GM21576 (cell line): ENCODE measurements around the gene CLIP2.
"Not testable (repeated sequence)": the region's sequence is repeated elsewhere in the genome, so short reads cannot be mapped to it uniquely, and the experiment has no call there.

ENCODE experiments used
- ATAC-seq: cut with Tn5 transposase; IDR thresholded peaks from one replicate; pipeline ENCODE4 v1.9.1; 2021; ENCODE audit warnings: mild to moderate bottlenecking, moderate library complexity; ENCODE audit not compliant: unreplicated experiment

The CLIP2 gene

DNA sequence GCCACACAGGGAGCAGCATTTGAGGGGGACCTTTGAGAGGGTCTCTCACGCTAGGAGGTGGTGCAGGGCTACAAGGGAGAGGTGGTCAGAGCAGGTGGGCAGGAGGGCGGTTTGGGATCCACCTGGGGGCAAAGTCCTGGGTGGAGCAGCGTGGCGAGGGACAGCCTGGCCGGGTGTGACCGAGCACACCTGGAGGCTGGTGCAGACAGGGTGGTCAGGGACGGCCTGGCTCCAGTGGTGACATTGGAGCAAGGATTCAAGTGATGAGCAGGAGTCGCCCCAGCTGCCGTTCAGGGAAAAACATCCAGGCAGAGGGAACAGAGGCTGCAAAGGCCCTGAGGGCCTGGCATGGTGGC is 36.0 kb downstream of the CLIP2 start:
- ATAC-seq, result no peak

DNA sequence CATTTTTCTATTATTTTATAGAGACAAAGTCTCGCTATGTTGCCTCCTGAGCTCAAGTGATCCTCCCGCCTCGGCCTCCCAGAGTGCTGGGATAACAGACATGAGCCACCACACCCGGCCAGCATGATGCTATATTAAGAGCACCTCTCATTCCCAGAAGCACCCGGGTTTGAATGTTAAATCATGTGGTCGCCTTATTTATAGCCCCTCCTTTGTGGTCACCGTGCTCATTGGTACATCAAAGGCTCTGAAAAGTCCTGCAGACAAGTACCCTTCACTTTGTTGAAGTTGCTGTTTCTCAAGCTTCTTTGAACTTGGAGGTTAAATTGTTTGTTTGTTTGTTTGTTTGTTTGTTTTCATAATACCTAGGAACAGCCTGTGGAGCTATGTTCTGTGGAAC is 40.0 kb downstream of the CLIP2 start:
- no peak for ATAC-seq

DNA sequence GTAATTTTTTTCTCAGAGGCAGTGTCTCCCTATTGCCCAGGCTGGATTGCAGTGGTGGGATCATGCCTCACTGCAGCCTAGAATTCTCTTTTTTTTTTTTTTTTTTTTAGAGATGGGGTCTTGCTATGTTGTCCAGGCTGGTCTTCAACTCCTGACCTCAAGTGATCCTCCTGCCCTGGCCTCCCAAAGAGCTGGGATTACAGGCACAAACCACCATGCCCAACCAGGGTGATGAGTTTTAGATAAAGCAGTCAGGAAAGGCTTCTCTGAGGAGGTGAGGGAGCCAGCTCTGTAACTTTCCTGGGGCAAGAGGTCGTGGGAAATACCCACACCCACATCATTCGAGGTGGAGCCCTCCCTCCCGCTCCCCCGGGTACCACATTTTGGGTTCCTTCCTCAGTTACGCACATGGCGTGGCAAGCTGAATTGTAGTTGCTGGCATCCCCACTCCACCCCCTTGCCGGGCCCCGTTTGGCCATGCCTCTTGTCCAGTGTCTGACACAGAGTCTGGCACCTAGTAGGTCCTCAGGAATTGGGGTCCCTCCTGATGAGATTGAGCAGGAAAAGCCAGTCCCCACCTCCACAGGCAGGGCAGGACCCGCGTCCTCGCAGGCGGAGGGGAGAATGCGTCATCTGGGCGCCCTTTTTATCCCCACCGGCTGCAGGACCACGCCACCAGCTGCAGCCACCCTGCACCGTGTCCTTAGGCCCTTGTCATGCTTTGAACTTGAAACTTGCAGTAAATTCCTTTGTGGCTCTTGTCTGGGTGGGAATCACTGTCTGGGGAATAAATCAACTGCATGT is 43.4 kb downstream of the CLIP2 start:
- no peak for ATAC-seq

DNA sequence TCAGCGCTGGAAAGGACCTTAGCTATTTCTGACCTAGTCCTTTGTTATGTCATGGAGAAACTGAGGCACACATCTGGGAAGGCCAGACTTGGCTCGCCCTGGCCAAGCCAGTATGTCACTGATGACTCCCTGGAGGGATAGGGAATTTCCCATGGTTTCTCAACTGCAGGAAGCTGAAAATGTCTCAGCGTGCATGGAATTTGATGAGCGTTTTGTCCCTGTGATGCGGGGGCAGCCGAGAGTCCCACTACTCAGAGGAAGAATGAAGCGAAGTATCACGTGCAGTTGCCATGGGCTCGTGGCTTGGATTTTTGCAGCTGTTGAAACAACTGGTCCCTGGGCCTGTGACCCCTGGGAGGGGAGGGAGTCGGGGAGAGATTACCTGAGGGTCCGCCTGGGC is 44.8 kb downstream of the CLIP2 start:
- no peak for ATAC-seq

DNA sequence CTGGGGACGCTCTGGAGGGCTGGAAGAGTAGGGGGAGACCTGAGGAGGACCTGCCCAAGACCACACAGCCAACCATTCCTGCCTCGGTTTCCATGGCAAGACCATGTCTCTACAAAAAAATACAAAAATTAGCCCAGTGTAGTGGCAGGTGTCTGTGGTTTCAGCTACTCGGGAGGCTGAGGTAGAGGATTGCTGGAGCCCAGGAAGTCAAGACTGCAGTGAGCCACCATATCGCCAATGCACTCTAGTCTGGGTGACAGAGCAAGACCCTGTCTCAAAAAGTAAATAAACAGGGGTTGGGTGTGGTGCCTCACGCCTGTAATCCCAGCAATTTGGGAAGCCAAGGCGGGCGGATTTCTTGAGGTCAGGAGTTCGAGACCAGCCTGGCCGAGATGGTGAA is 48.7 kb downstream of the CLIP2 start:
- ATAC-seq, result no peak

DNA sequence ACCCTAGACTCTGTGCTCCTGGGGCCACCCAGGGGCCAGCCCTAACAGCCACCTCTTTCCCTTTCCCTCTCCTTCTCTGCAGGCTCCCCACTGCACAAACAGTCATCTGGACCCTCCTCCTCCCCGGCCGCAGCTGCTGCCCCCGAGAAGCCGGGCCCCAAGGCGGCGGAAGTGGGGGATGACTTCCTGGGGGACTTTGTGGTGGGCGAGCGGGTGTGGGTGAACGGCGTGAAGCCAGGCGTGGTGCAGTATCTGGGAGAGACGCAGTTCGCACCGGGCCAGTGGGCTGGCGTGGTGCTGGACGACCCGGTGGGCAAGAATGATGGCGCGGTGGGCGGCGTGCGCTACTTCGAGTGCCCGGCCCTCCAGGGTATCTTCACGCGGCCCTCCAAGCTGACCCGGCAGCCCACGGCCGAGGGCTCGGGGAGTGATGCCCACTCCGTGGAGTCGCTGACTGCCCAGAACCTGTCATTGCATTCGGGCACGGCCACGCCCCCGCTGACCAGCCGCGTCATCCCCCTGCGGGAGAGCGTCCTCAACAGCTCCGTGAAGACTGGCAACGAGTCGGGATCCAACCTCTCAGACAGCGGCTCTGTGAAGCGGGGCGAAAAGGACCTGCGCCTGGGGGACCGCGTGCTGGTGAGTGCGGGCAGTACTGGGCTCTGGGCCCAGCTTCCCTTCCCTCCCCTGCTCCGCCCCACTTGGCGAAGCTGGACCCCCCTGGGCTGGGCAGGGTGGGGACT is 49.3 kb downstream of the CLIP2 start:
- no peak for ATAC-seq

DNA sequence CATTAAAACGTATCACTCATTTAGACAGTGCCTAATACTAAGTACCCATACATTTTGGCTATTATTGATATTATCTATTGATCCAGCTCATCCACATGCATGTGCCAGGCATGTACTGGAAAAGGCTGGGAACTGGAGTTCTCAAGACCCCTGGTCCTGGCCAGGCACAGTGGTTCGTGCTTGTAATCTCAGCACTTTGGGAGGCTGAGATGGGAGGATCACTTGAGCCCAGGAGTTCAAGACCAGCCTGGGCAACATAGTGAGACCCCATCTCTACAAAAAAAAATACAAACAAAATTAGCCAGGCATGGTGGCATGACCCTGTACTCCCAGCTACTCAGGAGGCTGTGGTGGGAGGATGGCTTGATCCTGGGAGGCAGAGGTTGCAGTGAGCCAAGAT is 50.4 kb downstream of the CLIP2 start:
- not testable (repeated sequence) for ATAC-seq

DNA sequence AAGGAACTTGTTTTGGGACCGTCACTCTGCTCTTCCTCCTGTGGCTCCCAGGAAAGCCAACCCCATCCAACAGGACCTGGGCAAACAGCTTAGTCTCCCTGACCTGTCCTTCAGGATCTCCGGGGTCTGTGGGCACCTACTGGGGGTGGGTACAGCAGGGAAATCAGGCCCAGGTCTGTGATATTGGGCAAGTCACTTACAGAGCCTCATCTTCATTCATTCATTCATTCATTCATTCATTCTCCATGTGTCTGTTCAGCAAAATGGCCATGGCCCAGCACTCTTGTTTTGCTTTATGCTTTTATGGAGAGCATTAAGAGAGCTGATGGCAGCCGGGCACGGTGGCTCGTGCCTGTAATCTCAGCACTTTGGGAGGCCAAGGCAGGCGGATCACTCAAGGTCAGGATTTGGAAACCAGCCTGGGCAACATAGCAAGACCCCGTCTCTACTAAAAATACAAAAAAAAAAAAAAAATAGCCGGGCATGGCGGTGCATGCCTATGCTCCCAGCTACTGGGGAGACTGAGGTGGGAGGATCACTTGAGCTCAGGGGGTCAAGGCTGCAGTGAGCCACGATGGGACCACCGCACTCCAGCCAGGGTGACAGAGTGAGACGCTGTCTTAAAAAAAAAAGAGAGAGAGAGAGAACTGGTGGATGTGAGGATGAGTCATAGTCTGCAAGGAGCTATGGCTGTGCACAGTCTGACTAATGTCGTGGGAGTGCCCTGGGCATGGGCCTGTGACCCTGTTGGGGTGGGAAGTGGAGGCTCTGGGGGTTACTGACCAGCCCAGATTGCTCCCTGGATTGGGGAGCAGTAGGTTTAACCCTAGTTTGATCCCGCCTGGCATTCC is 54.3 kb downstream of the CLIP2 start:
- no peak for ATAC-seq

DNA sequence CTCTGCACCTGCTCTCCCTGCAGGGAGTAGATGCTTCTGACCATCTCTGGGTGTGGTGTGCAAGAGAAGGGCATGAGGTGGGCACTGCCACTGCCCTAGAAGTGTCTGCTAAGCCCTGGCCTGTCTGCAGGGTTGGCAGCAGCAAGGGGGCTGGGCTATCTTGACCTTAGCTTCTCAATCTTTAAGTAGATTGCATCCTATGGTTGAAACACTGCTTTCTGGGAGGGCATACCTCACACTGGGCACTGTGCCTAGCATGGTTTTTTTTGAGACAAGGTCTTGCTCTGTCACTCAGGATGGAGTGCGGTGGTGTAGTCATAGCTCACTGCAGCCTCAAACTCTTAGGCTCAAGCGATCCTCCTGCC is 54.9 kb downstream of the CLIP2 start:
- ATAC-seq, result no peak

DNA sequence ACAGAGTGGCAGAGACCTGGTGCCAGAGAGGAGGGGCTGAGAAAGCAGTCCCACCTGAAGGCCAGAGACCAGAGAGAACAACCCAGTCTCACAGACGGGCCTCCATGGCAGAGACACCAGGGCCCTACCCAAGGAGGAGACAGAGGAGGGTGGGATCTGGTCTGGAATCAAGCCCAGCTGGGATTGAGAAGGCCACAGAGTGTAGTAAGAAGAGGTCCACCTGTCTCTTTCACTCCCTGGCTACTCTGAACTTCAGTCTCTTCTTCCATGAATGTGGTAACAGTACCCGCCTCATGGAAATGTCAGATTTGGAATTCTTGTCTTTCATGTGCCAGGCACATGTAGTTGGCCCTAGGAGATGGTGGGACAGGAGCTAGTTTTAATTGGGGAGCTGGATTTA is 55.6 kb downstream of the CLIP2 start:
- no peak for ATAC-seq

DNA sequence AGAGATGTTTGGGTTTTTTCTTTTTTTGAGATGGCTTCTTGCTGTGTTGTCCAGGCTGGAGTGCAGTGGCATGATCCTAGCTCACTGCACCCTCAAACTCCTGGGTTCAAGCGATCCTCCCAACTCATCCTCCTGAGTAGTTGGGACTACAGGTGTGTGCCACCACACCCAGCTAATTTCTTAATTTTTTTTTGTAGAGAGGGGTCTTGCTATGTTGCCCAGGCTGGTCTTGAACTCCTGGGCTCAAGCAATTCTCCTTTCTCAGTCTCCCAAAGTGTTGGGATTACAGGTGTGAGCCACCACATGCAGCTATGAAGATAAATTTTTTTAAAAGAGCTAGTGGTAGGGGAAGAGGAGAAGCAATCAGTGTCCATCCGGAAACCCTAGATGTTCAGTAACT is 56.8 kb downstream of the CLIP2 start:
- ATAC-seq, result no peak

DNA sequence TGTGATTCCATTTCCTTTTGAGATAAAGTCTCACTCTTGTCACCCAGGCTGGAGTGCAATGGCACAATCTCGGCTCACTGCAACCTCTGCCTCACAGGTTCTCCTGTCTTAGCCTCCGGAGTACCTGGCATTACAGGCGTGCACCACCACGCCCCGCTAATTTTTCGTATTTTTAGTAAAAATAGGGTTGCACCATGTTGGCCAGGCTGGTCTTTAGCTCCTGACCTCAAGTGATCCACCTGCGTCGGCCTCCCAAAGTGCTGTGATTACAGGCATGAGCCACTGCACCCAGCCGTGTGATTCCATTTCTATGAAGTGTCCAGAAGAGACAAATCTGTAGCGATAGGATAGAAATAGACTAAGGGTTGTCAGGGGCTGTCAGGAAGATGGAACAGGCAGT is 60.4 kb downstream of the CLIP2 start:
- ATAC-seq, result no peak

DNA sequence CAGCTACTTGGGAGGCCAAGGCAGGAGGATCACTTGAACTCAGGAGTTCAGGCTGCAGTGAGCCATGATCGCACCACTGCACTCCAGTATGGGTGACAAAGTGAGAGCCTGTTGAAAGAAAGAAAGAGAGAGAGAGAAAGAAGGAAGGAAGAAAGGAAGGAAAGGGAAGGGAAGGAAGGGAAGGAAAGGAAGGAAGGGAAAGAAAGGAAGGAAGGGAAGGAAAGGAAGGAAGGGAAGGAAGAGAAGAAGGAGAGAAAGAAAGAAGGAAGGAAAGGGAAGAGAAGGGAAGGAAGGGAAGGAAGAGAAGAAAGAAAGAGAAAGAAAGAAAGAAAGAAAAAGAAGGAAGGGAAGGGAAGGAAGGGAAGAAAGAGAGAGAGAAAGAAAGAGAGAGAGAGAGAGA is 61.5 kb downstream of the CLIP2 start:
- no peak for ATAC-seq

DNA sequence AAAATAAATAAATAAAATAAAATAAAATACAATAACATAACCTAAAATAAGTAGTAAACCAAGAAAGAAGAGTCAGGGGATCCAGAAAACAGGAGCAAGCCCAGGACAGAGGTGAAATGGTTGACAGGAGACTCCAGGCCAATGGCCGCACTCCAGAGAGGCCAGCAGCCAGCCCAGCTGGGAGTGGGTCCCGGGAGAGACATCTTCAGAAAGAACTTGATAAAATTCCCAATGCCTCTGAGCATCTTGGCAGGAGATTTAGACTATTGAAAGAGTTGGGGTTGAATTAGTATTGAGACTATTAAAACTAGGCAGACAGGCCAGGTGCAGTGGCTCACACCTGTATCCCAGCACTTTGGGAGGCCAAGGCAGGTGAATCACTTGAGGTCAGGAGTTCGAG is 62.6 kb downstream of the CLIP2 start:
- no peak for ATAC-seq

DNA sequence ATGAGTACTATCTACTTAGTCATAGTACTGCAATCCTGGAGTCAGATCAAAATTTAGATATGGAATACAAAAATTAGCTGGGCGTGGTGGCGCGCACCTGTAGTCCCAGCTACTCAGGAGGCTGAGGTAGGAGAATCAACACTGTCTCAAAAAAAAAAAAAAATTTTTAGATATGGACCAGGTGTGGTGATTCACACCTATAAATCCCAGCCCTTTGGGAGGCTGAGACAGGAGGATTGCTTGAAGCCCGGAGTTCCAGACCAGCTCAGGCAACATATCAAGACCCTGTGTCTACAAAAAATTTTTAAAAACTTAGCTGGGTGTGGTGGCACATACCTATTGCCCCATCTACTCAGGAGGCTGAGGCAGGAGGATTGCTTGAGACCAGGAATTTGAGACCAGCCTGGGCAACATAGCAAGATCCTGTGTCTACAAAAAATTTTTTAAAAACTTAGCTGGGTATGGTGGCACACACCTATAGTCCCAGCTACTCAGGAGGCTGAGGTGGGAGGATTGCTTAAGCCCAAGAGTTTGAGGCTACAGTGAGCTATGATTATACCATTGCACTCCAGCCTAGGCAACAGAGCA is 63.4 kb downstream of the CLIP2 start:
- not testable (repeated sequence) for ATAC-seq

DNA sequence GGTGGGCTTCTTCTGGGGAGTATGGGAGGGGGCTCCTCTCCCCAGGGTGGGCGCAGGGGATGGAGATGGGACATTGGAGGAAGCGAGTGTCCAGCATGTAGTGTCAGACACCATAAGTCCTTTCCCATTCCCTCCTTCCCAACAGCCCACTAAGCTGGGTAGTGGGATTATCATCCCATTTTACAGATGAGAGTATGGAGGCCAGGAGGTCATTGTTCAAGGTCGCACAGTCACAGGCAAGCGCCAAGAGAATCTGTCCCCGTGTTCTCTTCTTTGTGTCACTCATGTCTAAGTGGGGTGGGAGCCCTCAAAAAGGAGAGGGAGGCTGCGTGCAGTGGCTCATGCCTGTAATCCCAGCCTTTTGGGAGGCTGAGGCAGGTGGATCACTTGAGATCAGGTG is 64.8 kb downstream of the CLIP2 start:
- ATAC-seq, result no peak

DNA sequence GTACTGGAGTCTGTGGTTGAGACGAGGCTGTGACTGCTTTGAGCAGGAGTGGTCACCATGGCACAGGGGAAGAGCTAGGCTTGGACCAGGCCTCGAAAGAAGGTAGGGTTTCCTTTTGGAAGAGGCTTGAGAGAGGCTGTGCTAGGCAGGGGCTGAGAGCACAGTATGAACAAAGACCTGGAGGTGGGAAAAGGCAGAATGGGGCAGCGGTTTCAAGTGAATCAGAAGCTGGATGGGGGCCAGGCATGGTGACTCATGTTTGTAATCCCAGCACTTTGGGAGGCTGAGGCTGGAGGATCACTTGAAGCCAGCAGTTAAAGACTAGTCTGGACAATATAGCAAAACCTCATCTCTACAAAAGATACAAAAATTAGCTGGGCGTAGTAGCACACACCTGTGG is 65.9 kb downstream of the CLIP2 start:
- ATAC-seq, result no peak

DNA sequence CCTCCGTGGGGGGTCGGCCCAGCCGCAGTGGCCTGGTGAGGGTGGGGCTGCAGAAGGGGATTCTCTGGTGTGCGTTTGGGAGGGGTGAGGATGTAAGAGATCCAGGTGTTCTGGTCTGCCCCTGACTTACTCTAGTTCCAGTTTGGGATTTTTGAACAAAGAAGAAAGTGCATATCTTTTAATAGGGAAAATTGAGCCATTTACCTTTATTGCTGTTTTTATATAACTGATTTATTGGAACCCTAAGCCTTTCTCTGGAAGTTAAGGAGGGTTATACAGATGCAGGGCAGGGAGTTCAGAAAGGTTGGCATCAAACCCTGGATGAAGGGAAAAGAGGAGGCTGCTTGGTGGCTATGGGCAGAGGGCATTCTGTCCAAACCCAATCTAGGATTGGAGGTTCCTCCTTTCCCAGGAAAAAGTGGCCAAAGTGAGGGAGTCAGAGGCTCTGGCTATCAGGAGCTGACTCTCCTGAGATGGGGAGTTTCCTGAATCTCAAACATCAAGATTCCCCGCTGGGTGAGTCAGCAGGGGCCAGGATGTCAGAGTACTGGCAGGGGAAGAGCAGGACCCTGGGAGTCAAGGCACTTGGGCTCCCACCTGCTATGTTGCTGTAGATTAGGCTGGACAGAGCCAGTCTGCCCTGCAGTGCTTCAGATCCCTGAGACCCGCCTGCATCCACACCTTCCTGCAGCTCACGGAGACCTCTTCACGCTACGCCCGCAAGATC is 67.5 kb downstream of the CLIP2 start:
- no peak for ATAC-seq

DNA sequence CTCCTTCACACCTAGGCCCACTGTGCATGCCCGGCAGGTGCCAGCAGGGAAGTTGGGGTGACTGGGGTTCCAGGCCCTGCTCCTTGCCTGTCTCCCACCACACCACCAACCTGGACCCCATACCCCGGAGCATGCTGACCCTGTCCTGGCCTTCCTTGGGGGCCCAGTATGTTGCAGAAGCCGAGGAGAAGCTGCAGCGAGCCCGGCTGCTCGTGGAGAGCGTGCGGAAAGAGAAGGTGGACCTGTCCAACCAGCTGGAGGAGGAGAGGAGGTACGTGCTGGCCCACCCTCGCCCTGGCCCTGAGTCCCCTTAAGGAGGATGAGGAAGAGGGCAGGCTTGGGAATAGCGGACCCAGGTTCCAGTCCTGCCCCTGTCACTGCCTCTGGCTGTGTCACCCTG is 70.8 kb downstream of the CLIP2 start:
- no peak for ATAC-seq

DNA sequence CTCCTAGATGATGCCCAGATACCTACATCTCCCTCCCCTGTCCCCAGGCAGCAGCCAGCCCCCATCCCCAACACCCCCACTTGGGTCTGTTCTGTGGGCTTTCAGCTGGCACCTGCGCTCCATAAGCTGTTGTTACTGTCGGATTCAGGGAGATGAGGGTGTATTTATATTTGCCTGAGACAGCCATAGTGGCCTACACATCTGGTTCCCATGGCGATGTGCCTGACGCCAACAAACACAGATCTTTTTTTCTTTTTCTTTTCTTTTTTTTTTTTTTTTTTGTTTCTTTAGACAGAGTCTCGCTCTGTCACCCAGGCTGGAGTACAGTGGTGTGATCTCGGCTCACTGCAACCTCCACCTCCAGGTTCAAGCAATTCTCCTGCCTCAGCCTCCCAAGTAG is 73.1 kb downstream of the CLIP2 start:
- ATAC-seq, result no peak

DNA sequence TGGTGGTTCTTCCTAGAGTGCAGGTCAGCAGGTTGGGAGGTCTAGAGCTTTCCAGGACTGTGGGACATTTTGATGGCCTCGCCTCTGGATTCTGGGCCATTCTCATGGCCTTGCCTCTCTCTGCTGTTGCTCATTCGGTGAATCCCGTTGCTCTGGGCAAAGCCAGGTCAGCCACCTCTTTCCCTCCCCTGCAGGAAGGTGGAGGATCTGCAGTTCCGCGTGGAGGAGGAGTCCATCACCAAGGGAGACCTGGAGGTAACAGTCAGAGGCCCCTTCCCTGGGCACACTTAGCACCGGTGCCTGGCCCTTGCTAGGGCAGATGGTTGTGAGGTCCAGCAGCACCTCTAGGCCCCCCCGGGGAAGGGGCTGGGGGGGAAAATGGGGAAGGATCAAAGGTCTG is 74.9 kb downstream of the CLIP2 start:
- ATAC-seq, result no peak
